Colonic mucosa (tissue), 4 donors: ENCODE measurements around the gene VEZT. TPM values are rescaled to one million over a fixed set of nuclear protein-coding genes. Genes with fewer than 3 reads are reported as not detected.

Experiments used
- DNase-seq: peaks from one replicate; pipeline ENCODE4 v3.0.0-alpha.2; 2020
- H3K27ac ChIP-seq: fragments of 200-600 bp; one replicate; pipeline ENCODE4 v1.8.0; 2021
- H3K27me3 ChIP-seq: fragments of 200-600 bp; one replicate; pipeline ENCODE4 v1.8.0; 2021
- H3K36me3 ChIP-seq: fragments of 200-600 bp; one replicate; pipeline ENCODE4 v1.8.0; 2021
- H3K4me1 ChIP-seq: fragments of 200-600 bp; one replicate; pipeline ENCODE4 v1.8.0; 2021; ENCODE audit warnings: mild to moderate bottlenecking
- H3K4me3 ChIP-seq: fragments of 200-600 bp; one replicate; pipeline ENCODE4 v1.8.0; 2021
- H3K9ac ChIP-seq, 2 donors: one replicate each; pipeline ENCODE4 v1.7.0; 2013; ENCODE audit warnings: control low read depth in 2 of 2, low read depth in 2 of 2, low read length in 2 of 2
- H3K9me3 ChIP-seq: fragments of 200-600 bp; one replicate; pipeline ENCODE4 v1.8.0; 2021
- CTCF ChIP-seq: fragments of 200-600 bp; IDR thresholded peaks from one replicate; pipeline ENCODE4 v1.8.0; 2022; ENCODE audit warnings: antibody characterized with exemption, mild to moderate bottlenecking
- intact Hi-C: fragments of 100-400 bp; cut with DNase I; formaldehyde crosslinking; loops from one replicate; pipeline ENCODE4 v1.14.1; 2022
- total RNA-seq, 2 donors: library from RNA; stranded (reverse); fragmentation: NEBNext Ultra II Directional in 1 of 2; extraction: Animal tissue kit (Norgen Biotek cat#: 25700) in 1 of 2; gene quantifications; one replicate each; pipeline ENCODE4 v1.2.1, GENCODE V29; 2021
- donor health status: healthy.
- donor health status: DM: no; HTN: no; CAD: no.
- donor health status: DM: no; HTN: no; CAD: no.

The VEZT gene
- total RNA-seq, 2 donors from 2014 or later = 36.4 to 62.2 TPM

GRCh38 chr12:95291501-95291900 is 73.9 kb downstream of the VEZT start:
- Histone ChIP-seq H3K9ac (no peak overlapping the region), H3K9me3 (no peaks in the 10 kb centered on the region), H3K27ac (no peak overlapping the region), H3K27me3 (no peaks in the 10 kb centered on the region), H3K36me3 (no peaks in the 10 kb centered on the region), H3K4me3 (no peak overlapping the region), H3K4me1 (no peaks in the 10 kb centered on the region)
- no peak for TF ChIP-seq CTCF
- DNase-seq = no peak
- intact Hi-C loops = no loop called here

GRCh38 chr12:95298916-95299315 is 81.3 kb downstream of the VEZT start:
- intact Hi-C loops = no loop called here
- Histone ChIP-seq H3K9ac (no peak overlapping the region), H3K4me1 (no peaks in the 10 kb centered on the region), H3K27ac (no peak overlapping the region), H3K4me3 (no peak overlapping the region), H3K36me3 (no peaks in the 10 kb centered on the region), H3K27me3 (no peaks in the 10 kb centered on the region), H3K9me3 (no peaks in the 10 kb centered on the region)
- DNase-seq = no peak
- TF ChIP-seq CTCF = no peak

DNA sequence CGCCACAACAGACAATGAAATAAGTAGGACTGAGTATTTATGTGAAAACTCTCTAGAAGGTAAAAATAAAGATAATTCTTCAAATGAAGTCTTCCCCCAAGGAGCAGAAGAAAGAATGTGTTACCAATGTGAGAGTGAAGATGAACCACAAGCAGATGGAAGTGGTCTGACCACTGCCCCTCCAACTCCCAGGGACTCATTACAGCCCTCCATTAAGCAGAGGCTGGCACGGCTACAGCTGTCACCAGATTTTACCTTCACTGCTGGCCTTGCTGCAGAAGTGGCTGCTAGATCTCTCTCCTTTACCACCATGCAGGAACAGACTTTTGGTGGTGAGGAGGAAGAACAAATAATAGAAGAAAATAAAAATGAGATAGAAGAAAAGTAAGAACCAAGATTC is 82.7 kb downstream of the VEZT start:
- no peak for DNase-seq
- H3K4me3 ChIP-seq = no peak overlapping the region
- H3K36me3 ChIP-seq = no peaks in the 10 kb centered on the region
- no peaks in the 10 kb centered on the region for H3K9me3 ChIP-seq
- no peak overlapping the region for H3K27ac ChIP-seq
- intact Hi-C loops = no loop called here
- no peak overlapping the region for H3K9ac ChIP-seq
- no peaks in the 10 kb centered on the region for H3K27me3 ChIP-seq
- no peak for TF ChIP-seq CTCF
- H3K4me1 ChIP-seq = no peaks in the 10 kb centered on the region

DNA sequence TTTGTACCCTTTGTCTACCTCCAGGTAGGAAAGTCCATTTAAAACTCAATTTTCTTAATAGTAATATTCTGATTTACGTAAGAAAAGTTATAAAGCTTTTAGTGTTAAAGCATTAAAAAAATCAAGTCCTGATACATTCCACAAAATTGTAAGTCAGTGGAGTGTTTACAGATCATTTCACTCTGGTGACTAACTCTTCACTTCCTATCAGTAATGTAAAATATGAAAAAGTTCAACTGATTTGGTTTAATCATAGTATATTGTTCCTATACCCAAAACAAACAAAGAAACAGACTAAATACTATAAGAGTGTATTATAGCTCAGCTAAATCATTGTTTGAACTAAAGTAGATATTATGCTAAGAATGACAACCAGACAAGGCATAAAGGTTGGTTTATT is 85.9 kb downstream of the VEZT start:
- no peak for TF ChIP-seq CTCF
- intact Hi-C loops = no loop called here
- no peak overlapping the region for H3K9ac ChIP-seq
- no peaks in the 10 kb centered on the region for H3K9me3 ChIP-seq
- H3K27me3 ChIP-seq = no peaks in the 10 kb centered on the region
- H3K27ac ChIP-seq = no peak overlapping the region
- peaks cover 2% of the 10 kb centered on the region for H3K36me3 ChIP-seq
- no peak for DNase-seq
- H3K4me3 ChIP-seq = no peak overlapping the region
- H3K4me1 ChIP-seq = no peaks in the 10 kb centered on the region

GRCh38 chr12:95304673-95305198 is 87.1 kb downstream of the VEZT start:
- Histone ChIP-seq H3K9me3 (no peaks in the 10 kb centered on the region), H3K27me3 (no peaks in the 10 kb centered on the region), H3K27ac (no peak overlapping the region), H3K36me3 (peaks cover 4% of the 10 kb centered on the region), H3K9ac (no peak overlapping the region), H3K4me1 (no peaks in the 10 kb centered on the region), H3K4me3 (no peak overlapping the region)
- no peak for TF ChIP-seq CTCF
- intact Hi-C loops = no loop called here
- no peak for DNase-seq
